HG02642 (cell line): ENCODE data around the gene TRIM32.

Experiments used
- ATAC-seq: cut with Tn5 transposase; IDR thresholded peaks from one replicate; pipeline ENCODE4 v1.9.1; 2021; ENCODE audit warnings: mild to moderate bottlenecking; ENCODE audit not compliant: unreplicated experiment, poor library complexity

TRIM32 gene

GRCh38 chr9:116704470-116704869 is 17.4 kb downstream of the TRIM32 start:
- no peak for ATAC-seq

GRCh38 chr9:116705531-116705930 is 18.4 kb downstream of the TRIM32 start:
- ATAC-seq = no peak

GRCh38 chr9:116706310-116707290 is 19.5 kb downstream of the TRIM32 start:
- no peak for ATAC-seq

GRCh38 chr9:116712781-116713180 is 25.7 kb downstream of the TRIM32 start:
- no peak for ATAC-seq

GRCh38 chr9:116713271-116713670 is 26.2 kb downstream of the TRIM32 start:
- no peak for ATAC-seq

- no peak for ATAC-seq
Measured at GRCh38 chr9:116715751-116716150, 28.6 kb downstream of the TRIM32 start.

GRCh38 chr9:116716438-116716837 is 29.3 kb downstream of the TRIM32 start:
- ATAC-seq = no peak

- ATAC-seq = no peak
Measured at GRCh38 chr9:116717150-116717549, 30.0 kb downstream of the TRIM32 start.

GRCh38 chr9:116718111-116718510 is 31.0 kb downstream of the TRIM32 start:
- ATAC-seq = no peak

- ATAC-seq = no peak
Measured at GRCh38 chr9:116720111-116720510, 33.0 kb downstream of the TRIM32 start.

GRCh38 chr9:116721411-116721810 is 34.3 kb downstream of the TRIM32 start:
- ATAC-seq = no peak

GRCh38 chr9:116721944-116722343 is 34.8 kb downstream of the TRIM32 start:
- ATAC-seq = no peak

GRCh38 chr9:116724123-116724522 is 37.0 kb downstream of the TRIM32 start:
- ATAC-seq = no peak

GRCh38 chr9:116726602-116727001 is 39.5 kb downstream of the TRIM32 start:
- ATAC-seq = no peak

- ATAC-seq = no peak
Measured at GRCh38 chr9:116733010-116733641, 46.0 kb downstream of the TRIM32 start.

- no peak for ATAC-seq
Measured at GRCh38 chr9:116736399-116737151, 49.5 kb downstream of the TRIM32 start.

GRCh38 chr9:116737152-116737546 is 50.0 kb downstream of the TRIM32 start:
- ATAC-seq = peak; percentile 71

- ATAC-seq = no peak
Measured at GRCh38 chr9:116741086-116741740, 54.1 kb downstream of the TRIM32 start.

- ATAC-seq = no peak
Measured at GRCh38 chr9:116741742-116742141, 54.6 kb downstream of the TRIM32 start.

- no peak for ATAC-seq
Measured at GRCh38 chr9:116749176-116749575, 62.1 kb downstream of the TRIM32 start.
